H1 (cell line): ENCODE data around the gene CALD1. TPM values are rescaled to one million over a fixed set of nuclear protein-coding genes. Genes with fewer than 3 reads are reported as not detected.

Experiments used
- CTCF ChIA-PET: fragments of 300-600 bp; sonication (Branson Sonifier 250); formaldehyde crosslinking; loops from one replicate; lab custom pipeline; 2021; ENCODE audit not compliant: partially characterized antibody; lab: Charles Lee
- POLR2A ChIA-PET: fragments of 300-600 bp; sonication (Branson Sonifier 250); formaldehyde crosslinking; loops from one replicate; lab custom pipeline; 2021; ENCODE audit warnings: inconsistent platforms; ENCODE audit not compliant: partially characterized antibody; lab: Charles Lee
- DNase-seq, 2 experiments: peaks; one replicate each; pipeline versions ENCODE4 v3.0.0 to v3.0.0-alpha.2; 2010 to 2022; ENCODE audit warnings: low spot score in 2 of 2, low read depth in 1 of 2, mixed read lengths in 1 of 2
- FAIRE-seq: peaks from 2 replicates; lab custom pipeline; 2011; peaks lifted over from hg19 to GRCh38; lab: Jason Lieb, UNC
- H2AFZ ChIP-seq: 2 replicates; pipeline ENCODE4 v1.8.1; 2012; ENCODE audit warnings: low read length, inconsistent platforms
- H2AK5ac ChIP-seq: 2 replicates; pipeline ENCODE4 v1.6.1; 2013; ENCODE audit warnings: low read depth, low read length
- H2BK120ac ChIP-seq: replicated peaks from 2 replicates; pipeline ENCODE3; 2013; ENCODE audit warnings: low read depth, low read length, inconsistent platforms
- H2BK12ac ChIP-seq: 2 replicates; pipeline ENCODE4 v1.6.1; 2013; ENCODE audit warnings: low read depth, low read length
- H2BK15ac ChIP-seq: 2 replicates; pipeline ENCODE4 v1.6.1; 2013; ENCODE audit warnings: low read length
- H2BK20ac ChIP-seq: 2 replicates; pipeline ENCODE4 v1.6.1; 2013; ENCODE audit warnings: low read length
- H2BK5ac ChIP-seq: 2 replicates; pipeline ENCODE4 v1.6.1; 2013; ENCODE audit warnings: low read depth, low read length
- H3K14ac ChIP-seq: 2 replicates; pipeline ENCODE4 v1.6.1; 2013; ENCODE audit warnings: inconsistent platforms; ENCODE audit not compliant: insufficient read length
- H3K18ac ChIP-seq: 2 replicates; pipeline ENCODE4 v1.6.1; 2013; ENCODE audit warnings: low read length; ENCODE audit errors: extremely low read depth
- H3K23ac ChIP-seq: 2 replicates; pipeline ENCODE4 v1.6.1; 2013; ENCODE audit warnings: inconsistent platforms; ENCODE audit not compliant: insufficient read length
- H3K23me2 ChIP-seq: 2 replicates; pipeline ENCODE4 v1.6.1; 2013; ENCODE audit warnings: low read depth, low read length
- H3K27ac ChIP-seq: 2 replicates; pipeline ENCODE4 v1.6.1; 2011; ENCODE audit warnings: low read depth, low read length, inconsistent platforms
- H3K27me3 ChIP-seq, 4 experiments: replicated peaks in 1 of 4; 1 replicate in 1 of 4; 2 replicates in 3 of 4; pipeline versions ENCODE4 v1.6.1 to v1.8.1; 2011 to 2013; ENCODE audit warnings: low read length in 3 of 4, mild to moderate bottlenecking in 3 of 4, inconsistent platforms in 2 of 4, mixed read lengths in 2 of 4, moderate library complexity in 1 of 4; ENCODE audit not compliant: control insufficient read depth in 3 of 4, insufficient read depth in 3 of 4; ENCODE audit errors: extremely low read depth in 1 of 4
- H3K36me3 ChIP-seq, 4 experiments: 2 replicates each; pipeline versions ENCODE4 v1.6.1 to v1.8.1; 2011 to 2013; ENCODE audit warnings: mild to moderate bottlenecking in 4 of 4, low read length in 3 of 4, moderate library complexity in 2 of 4, control low read depth in 1 of 4, inconsistent platforms in 1 of 4; ENCODE audit not compliant: insufficient read depth in 4 of 4, control insufficient read depth in 2 of 4
- H3K4ac ChIP-seq: replicated peaks from 2 replicates; pipeline ENCODE3; 2013; ENCODE audit warnings: low read length, low read depth, mixed read lengths, inconsistent platforms; ENCODE audit not compliant: insufficient read length
- H3K4me1 ChIP-seq, 4 experiments: replicated peaks in 1 of 4; 1 replicate in 1 of 4; 2 replicates in 3 of 4; pipeline versions ENCODE4 v1.6.1 to v1.8.1; 2011 to 2013; ENCODE audit warnings: low read length in 3 of 4, inconsistent platforms in 2 of 4, mixed read lengths in 1 of 4; ENCODE audit not compliant: insufficient read depth in 4 of 4, control insufficient read depth in 3 of 4
- H3K4me2 ChIP-seq, 2 experiments: 2 replicates each; pipeline versions ENCODE4 v1.6.1 to v1.8.1; 2011 to 2013; ENCODE audit warnings: low read depth in 2 of 2, low read length in 2 of 2, control low read depth in 1 of 2, inconsistent platforms in 1 of 2, mild to moderate bottlenecking in 1 of 2; ENCODE audit not compliant: insufficient read depth in 1 of 2
- H3K4me3 ChIP-seq, 4 experiments: fragments of 200-600, 300-600 bp in 1 of 4; sonication (generic), shearing (Covaris generic), sonication (Bioruptor Twin) in 1 of 4; 2 replicates each; pipeline versions ENCODE4 v1.5.1 to v1.8.1; 2011 to 2016; ENCODE audit warnings: low read length in 4 of 4, low read depth in 3 of 4, control low read depth in 2 of 4, inconsistent platforms in 2 of 4, mild to moderate bottlenecking in 2 of 4, mixed read lengths in 1 of 4, moderate library complexity in 1 of 4; ENCODE audit not compliant: insufficient read depth in 2 of 4; ENCODE audit errors: extremely low read depth in 1 of 4
- H3K56ac ChIP-seq: replicated peaks from 2 replicates; pipeline ENCODE3; 2013; ENCODE audit warnings: low read depth, mild to moderate bottlenecking, mixed read lengths, low read length, inconsistent platforms; ENCODE audit not compliant: insufficient read length
- H3K79me1 ChIP-seq: 2 replicates; pipeline ENCODE4 v1.6.1; 2013; ENCODE audit warnings: low read depth, low read length, control low read depth
- H3K79me2 ChIP-seq, 2 experiments: 2 replicates each; pipeline versions ENCODE4 v1.6.1 to v1.8.1; 2012 to 2013; ENCODE audit warnings: low read length in 2 of 2, mild to moderate bottlenecking in 2 of 2, inconsistent platforms in 1 of 2; ENCODE audit not compliant: insufficient read depth in 2 of 2, control insufficient read depth in 1 of 2
- H3K9ac ChIP-seq, 4 experiments: replicated peaks in 1 of 4; 1 replicate in 1 of 4; 2 replicates in 3 of 4; pipeline versions ENCODE4 v1.6.1 to v1.8.1; 2011 to 2013; ENCODE audit warnings: low read depth in 3 of 4, low read length in 3 of 4, control low read depth in 2 of 4, mild to moderate bottlenecking in 2 of 4, moderate library complexity in 2 of 4, inconsistent platforms in 1 of 4; ENCODE audit errors: extremely low read depth in 1 of 4
- H3K9me3 ChIP-seq, 2 experiments: 2 replicates each; pipeline versions ENCODE4 v1.6.1 to v1.8.1; 2012 to 2013; ENCODE audit warnings: mild to moderate bottlenecking in 2 of 2, moderate library complexity in 2 of 2, control low read depth in 1 of 2, inconsistent platforms in 1 of 2, low read depth in 1 of 2, low read length in 1 of 2, mixed read lengths in 1 of 2; ENCODE audit not compliant: insufficient read depth in 2 of 2
- H4K20me1 ChIP-seq, 2 experiments: replicated peaks in 1 of 2; 2 replicates each; pipeline versions ENCODE3 to v1.8.1; 2011 to 2013; ENCODE audit warnings: inconsistent platforms in 2 of 2, low read length in 2 of 2, mild to moderate bottlenecking in 1 of 2; ENCODE audit not compliant: insufficient read depth in 2 of 2, control insufficient read depth in 1 of 2
- H4K5ac ChIP-seq: 2 replicates; pipeline ENCODE4 v1.6.1; 2013; ENCODE audit warnings: low read length, low read depth, mixed read lengths, inconsistent platforms; ENCODE audit not compliant: insufficient read length
- H4K8ac ChIP-seq: 2 replicates; pipeline ENCODE4 v1.8.0; 2013; ENCODE audit warnings: mild to moderate bottlenecking, moderate library complexity, low read length, inconsistent platforms; ENCODE audit not compliant: insufficient read depth; ENCODE audit errors: extremely low read depth
- H4K91ac ChIP-seq: replicated peaks from 2 replicates; pipeline ENCODE3; 2013; ENCODE audit warnings: low read length, mixed read lengths, inconsistent platforms; ENCODE audit not compliant: insufficient read length
- EP300 ChIP-seq, 2 experiments: IDR thresholded peaks; 1 replicate in 1 of 2; 2 replicates in 1 of 2; pipeline ENCODE4 v1.6.1; 2011 to 2012; ENCODE audit warnings: low read depth in 2 of 2, low read length in 2 of 2, mild to moderate bottlenecking in 2 of 2, borderline replicate concordance in 1 of 2, inconsistent platforms in 1 of 2, moderate library complexity in 1 of 2
- WGBS, 2 experiments: shearing (Covaris generic) in 1 of 2; methylation state at CpG; one replicate each; pipeline versions ENCODE4 v1.1.6 to v1.1.7; 2013 to 2015; ENCODE audit warnings: low lambda C conversion rate in 2 of 2, mixed read lengths in 2 of 2, inconsistent platforms in 1 of 2, low coverage in 1 of 2, missing lambda C conversion rate in 1 of 2; ENCODE audit not compliant: insufficient replicate concordance in 2 of 2, insufficient coverage in 1 of 2, insufficient read length in 1 of 2; ENCODE audit errors: extremely low coverage in 1 of 2, missing lambda C conversion rate in 1 of 2; 5-methylcytosine and 5-hydroxymethylcytosine counted together
- polyA plus RNA-seq, 7 experiments: library from polyadenylated mRNA; depleted of rRNA in 3 of 7; stranded (reverse) in 5 of 7; unstranded in 2 of 7; fragments of >200 nt in 5 of 7; fragments of 200-250 nt in 2 of 7; gene quantifications; 1 replicate in 5 of 7; 2 replicates in 1 of 7; 4 replicates in 1 of 7; pipeline versions ENCODE4 v1.2.1 to v1.2.3, GENCODE V29; 2011 to 2013; ENCODE audit warnings: missing spikeins in 2 of 7, mixed read lengths in 2 of 7
- total RNA-seq: library from RNA; stranded (reverse); fragmentation: NEBNext Ultra II Directional; extraction: Animal tissue kit (Norgen Biotek cat#: 25700); gene quantifications from 2 replicates; pipeline ENCODE4 v1.2.1, GENCODE V29; 2021

Gene CALD1
- total and polyA plus RNA-seq, 2 of the 8 experiments (the other 6 are each of a cell fraction or from before 2014, with no cell fraction given), result 34.3 to 177 TPM

- Histone ChIP-seq H3K23ac (no peak overlapping the region), H3K18ac (no peak overlapping the region), H3K4ac (no peak overlapping the region), H3K27ac (no peak overlapping the region), H2BK12ac (no peak overlapping the region), H3K23me2 (no peaks in the 10 kb centered on the region), H2BK20ac (no peak overlapping the region), H3K9ac (no peak overlapping the region), H2BK15ac (no peak overlapping the region), H3K79me2 (peaks cover 0 to 45% of the 10 kb centered on the region in 2 experiments; a peak in 3 of 4 replicates), H3K27me3 (no peaks in the 10 kb centered on the region), H4K20me1 (peaks cover 0 to 3% of the 10 kb centered on the region in 2 experiments), H3K14ac (no peak overlapping the region), H2BK5ac (no peak overlapping the region), H3K36me3 (peaks cover 0 to 5% (median 0%) of the 10 kb centered on the region in 4 experiments; a peak in 1 of 8 replicates), H3K56ac (no peak overlapping the region), H3K79me1 (no peaks in the 10 kb centered on the region), H4K91ac (no peak overlapping the region), H2BK120ac (no peak overlapping the region), H4K5ac (no peak overlapping the region), H3K4me3 (no peak overlapping the region), H2AK5ac (no peak overlapping the region), H2AFZ (no peak overlapping the region), H4K8ac (no peak overlapping the region; the same call in 1 of the 2 replicates), H3K4me2 (no peak overlapping the region), H3K4me1 (peaks cover 0 to 6% (median 2%) of the 10 kb centered on the region in 4 experiments; a peak in 3 of 7 replicates), H3K9me3 (no peaks in the 10 kb centered on the region)
- 93% methylated on average over 7 of the region's 7 CpGs; no CpG with 5 or more reads in 1 of the 2 experiments for WGBS, 2 experiments
- ChIA-PET CTCF (interaction anchor here (1.4 kb wide), 1 partner anchor 20 kb away, joined by 3 read pairs; no protein-coding TSS in a partner anchor), POLR2A (no interaction called here)
- no peak for FAIRE-seq
- DNase-seq, result no peak
- no peak for TF ChIP-seq EP300 (IDR thresholded peaks at IDR 0.05; ENCODE audit: borderline replicate concordance in 1 of 2, low read depth in 2 of 2, low read length in 2 of 2)
These were observed 118.5 kb downstream of the CALD1 start for GRCh38 chr7:134897936-134898335.
